Measurements from ENCODE around the gene KRT38.

- TF ChIP-seq CTCF (IDR thresholded peaks at IDR 0.05) (no peak), POLR2A (IDR thresholded peaks at IDR 0.05) (no peak)
These were observed 21.1 kb downstream of the KRT38 start for GRCh38 chr17:41419716-41420115.
